SIG-M5 treated with dmso at 0.1 percent for 504 hours (cell line): ENCODE measurements around the gene TNFRSF8.
A peak's percentile ranks its signal among the peaks of the same experiment; 100 is the strongest.

Experiments
- DNase-seq: peaks from one replicate; lab custom pipeline; 2025; ENCODE audit not compliant: unreplicated experiment; lab: John Stamatoyannopoulos, UW

TNFRSF8 gene

DNA sequence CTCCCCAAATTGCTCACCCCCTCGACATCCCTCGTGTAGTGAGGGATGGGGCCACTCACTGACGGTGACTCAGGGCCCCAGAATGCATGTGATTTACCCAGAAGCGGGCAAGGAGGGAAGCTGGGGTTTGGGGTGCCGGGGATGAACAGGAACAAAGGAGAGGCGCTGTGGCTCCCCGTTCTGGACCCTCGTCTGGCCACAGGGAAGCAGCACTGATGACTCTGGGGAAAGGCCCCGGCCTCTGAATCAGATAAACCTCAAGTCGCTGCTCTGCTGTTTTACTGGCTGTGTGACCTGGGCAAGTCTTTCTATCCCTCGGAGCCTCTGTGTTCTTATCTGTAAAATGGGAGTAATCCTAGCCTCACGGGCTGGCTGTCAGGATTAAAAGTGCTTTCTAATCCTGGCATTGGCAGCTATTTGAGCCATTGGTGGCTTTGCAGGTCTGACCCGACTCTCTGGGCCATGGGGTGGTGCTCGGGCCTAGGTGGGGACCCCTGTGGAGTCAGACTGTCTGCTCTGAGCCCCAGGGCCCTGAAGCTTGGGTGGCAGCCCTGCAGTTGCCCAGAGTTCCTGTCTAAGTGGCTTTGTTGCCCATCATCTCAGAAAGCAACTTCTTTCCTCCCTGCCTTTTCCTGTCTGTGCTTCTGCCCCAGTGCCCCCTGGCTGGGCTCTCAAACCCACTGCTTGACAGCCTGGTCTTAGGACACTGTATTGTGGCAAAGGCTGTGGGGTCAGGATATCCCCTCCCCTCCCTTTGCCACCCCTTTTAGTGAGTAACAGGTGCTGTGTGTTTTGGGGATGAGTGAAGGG is 109.1 kb downstream of the TNFRSF8 start:
- no peak for DNase-seq

DNA sequence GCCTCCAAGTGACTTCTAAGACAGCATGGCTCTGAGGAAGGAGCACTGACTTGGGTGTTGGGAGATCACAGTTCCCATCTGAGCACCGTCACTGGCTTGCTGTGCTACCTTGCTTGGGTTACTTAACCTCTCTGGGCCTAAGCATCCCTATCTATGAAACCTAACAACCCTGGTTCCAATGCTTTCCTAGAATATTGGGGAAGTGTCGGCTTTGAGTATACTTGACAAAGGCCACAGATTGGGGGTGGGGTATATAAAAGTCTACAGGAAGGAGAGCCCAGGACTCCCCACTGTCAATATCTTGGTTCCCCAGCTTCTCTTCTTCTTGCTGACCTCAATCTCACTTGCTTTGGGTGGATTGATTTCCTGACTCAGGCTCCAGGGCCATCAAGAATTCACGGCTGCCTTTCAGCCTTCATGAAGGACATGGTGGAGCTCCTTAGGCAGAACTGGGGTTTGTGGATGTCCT is 110.0 kb downstream of the TNFRSF8 start:
- DNase-seq, result no peak

DNA sequence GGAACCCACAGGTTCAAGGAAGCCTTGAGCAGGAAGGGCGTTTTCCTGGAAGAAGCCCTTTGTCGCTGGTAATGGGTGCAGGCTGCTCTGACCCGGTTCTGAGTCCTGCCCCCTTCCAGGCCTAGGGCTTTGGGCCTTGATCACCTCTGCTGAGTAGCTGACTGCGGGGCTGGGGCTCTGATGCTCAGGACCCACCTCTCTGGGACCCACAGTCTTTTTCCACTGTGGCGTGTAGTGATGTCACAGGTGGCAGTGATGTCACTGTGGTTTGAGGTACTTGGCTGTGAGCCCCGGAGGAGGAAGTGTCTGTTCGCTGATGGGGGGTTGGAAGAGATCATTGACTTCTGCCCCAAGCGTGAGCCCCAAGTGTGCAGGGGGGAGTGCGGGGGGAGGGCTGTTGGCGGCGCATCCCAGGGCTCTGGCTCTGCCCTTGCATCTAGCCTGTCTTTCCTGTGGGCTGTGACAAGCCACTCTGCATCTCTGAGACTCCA is 110.6 kb downstream of the TNFRSF8 start:
- peak; percentile 68 for DNase-seq

DNA sequence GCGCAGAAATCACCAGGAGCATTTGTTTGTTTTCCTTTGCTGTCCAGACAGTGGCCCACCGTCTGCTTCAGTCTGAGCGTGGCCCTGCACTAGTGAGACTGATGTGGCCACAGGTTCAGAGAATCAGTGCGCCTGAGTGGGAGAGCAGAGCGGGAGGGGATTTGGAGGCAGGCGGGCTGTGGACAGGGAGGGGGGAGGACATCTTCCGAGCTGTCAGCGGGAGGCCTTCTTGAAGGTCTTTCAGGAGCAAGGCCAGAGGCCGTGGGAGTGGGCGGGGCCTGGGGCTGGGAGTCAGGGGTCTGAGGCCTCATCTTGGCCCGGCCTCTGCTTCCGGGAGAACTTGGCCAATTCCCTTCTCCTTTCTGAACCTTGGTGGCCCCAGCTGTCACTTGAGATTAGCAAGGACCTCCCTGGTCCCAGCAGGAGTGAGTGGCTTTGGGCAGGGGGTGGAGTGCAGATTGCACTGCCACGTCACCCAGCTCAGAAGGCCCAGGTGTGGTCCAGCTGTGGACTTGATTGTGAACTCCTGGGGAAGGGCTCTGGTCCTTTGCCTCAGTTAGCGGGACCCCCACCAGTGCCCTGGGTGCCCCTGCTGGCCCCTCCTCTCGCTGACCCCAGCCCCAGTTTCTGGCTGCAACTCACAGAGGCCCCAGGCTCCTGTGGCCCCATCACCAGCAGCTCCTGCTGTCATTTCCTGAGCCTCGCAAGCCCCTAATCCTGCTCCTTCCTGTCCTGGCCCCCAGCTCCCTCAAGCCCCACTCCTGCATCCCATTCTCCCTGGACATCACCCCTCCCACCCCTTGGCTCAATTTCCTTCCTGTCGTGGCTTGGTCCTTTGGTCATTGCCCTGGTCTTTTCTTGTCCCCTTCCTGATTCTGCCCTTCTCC is 112.1 kb downstream of the TNFRSF8 start:
- no peak for DNase-seq

DNA sequence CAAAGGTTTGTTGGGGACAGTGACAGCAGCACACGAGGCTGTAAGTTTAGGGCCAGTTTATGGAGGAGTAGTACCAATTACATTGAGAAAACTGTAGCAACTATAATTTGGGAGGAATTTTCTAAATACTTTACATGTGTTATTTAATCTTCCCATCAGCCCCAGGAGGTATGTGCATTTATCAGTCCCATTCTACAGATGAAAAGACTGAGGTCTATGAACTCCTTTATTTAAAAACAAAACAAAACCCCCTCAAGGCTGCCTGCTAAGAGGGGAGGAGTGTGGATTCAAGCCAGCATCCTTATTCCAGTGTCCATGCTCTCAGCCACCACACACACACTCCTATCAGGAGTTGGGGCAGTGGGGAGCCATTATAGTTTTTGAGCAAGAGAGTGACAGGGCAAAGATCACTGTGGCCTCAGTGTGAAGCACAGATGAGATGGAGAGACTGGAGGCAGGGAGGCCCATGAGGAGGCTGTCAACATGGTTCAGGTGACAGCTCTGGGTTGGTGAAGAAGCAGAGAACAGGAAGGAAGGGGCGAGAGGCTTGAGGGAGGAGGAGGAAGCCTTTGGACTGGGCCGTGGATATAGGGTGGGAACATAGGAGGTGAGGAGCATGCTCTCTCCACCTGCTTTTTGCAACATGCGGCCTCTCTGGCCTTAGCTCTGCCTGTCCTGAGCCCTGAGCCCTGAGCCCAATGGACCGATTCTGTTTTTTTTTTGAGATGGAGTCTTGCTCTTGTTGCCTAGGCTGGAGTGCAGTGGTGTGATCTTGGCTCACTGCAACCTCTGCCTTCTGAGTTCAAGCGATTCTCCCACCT is 113.4 kb downstream of the TNFRSF8 start:
- no peak for DNase-seq

DNA sequence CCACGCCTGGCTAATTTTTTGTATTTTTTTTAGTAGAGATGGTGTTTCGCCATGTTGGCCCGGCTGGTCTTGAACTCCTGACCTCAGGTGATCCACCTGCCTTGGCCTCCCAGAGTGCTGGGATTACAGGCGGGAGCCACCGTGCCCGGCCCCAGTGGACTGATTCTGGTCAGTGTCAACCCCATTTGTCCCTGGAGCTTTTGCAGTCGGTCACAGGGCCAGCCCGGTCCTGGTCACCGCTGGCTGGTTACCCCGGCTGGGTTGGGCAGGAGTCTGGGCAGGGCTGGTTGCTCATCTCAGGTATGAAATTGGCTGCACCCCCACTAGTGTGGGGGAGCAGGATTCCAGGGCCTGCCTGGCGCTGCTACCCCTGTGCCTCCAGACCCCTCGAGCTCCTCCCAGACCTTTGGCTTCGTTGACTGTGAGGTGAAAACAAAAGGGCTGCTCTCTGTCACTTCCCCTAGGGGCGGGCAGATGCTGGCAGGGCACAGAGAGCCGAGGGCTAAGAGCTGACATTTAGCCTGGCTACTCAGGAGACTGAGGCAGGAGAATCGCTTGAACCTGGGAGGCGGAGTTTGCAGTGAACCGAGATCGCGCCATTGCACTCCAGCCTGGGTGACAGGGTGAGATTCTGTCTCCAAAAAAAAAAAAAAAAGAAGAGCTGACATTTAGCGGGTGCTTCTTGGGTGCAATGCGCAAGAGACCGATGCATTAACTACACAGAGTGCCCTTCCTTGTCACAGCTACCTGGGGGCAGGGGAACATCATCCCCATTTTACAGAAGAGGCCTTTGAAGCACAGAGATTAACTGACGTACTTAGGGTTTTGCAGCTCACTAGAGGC is 114.3 kb downstream of the TNFRSF8 start:
- no peak for DNase-seq

DNA sequence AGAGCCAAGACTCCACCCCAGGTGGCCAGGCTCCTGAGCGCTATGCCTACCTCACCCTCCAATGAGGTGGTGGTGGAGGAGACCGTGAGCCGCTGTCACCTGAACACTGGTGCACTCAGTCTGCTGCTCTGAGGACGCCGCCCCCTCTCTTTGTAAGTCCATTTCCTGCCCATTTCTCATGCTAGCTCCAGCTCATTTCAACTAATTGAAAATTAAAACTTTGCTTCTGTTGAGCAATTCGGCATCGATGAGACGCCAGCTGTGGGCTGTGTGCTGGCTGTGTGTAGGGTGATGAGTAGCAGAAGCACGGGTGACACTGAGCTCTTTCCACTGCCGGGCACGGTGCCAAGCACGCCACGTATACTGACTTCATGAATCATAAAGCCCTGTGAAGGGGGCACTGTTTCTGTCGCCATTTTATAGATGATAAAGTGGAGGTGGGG is 114.9 kb downstream of the TNFRSF8 start:
- DNase-seq, result no peak

DNA sequence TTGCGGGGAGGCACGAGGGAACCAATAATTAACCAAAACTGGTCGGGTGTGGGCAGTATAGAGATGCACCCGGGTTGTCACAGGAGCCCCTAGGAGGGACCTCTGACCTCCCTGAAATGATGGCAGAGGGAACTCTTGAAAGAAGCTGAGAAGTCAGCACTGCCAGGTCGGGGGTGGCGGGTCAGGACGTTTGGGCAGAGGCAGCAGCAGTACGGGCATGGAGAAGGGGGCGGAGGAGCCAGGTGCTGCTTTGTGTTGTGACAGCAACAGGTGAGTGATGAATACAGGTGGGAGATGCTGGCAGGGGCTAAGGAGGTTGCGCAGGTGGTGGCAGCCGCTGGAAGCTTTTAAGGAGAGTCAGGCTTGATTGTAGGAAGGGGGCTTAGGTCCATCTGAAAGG is 115.4 kb downstream of the TNFRSF8 start:
- no peak for DNase-seq

DNA sequence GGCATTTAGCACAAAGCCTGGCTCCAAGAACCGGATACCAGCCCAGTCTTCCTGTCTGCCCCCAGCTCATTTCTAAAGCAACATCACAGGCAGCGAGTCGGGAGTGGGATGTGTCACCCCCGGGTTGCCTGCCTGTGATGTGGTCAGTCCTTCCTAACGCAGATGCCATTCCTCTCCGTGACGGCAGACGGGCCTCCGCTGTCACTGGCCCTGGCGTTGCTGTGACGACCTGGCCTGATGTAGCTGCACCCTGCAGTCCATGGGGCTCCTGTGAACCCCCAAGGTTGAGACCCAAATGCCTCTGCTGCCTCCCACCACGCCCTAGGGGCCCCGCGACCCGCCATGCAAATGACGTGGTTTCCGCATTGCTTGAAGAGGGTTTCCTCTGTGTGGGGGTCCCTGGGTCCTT is 116.0 kb downstream of the TNFRSF8 start:
- DNase-seq, result no peak

DNA sequence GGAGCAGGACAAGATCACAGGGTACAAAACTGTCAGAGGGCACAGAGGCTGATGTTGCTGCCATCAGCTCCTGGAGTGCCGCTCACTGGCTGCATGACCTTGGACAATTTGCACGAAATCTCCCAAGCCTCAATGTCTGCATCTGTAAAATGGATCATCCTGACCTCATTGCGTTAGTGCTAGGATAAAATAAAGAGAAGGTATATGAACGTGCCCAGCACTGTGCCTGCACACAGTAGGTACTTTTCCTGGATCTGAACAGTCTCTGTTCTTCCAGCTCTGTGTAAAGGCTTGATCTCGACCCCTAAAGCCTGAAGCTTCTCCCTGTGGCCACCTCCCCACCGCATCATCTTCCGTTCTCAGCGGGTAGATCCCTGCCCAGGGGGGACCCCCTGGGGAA is 116.6 kb downstream of the TNFRSF8 start:
- no peak for DNase-seq

DNA sequence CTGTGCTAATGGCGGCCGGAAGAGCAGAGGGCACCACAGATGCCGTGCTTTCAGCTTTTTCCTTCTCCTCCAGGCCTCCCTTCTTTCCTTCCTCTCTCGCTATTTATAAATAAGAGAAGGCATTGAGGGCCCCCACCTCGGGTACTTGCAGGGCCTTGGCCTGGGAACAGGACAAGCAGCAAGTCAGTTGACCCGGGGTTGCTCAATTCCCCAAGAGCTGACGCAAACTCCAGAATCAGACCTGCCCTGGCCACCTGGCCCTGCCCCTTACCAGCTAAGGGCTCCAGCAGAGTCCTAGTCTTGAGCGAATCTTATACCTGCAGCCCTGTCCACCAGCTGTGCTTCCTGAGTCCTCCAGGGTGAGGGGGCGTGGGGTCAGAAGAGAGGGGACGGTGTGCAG is 117.2 kb downstream of the TNFRSF8 start:
- DNase-seq, result peak; percentile 83

DNA sequence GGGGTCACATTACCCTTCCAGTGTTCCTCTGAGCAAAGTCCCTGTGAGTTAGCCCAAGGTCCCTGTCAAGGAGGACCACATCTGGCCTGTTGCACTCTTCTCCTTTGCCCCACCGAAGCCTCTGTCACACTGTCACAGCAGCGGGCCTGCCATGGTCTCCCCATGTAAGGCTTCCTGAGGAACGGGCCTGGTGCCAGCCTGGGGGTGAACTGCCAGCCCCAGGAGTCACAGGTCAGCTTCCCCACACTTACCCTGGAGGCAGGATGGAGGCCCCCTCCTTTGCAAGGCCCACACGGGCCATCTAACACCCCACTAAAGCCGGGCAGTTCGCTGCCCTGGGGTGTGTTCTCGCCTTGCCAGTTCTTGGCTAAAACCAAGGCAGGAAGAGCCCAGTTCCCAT is 117.8 kb downstream of the TNFRSF8 start:
- DNase-seq, result no peak

DNA sequence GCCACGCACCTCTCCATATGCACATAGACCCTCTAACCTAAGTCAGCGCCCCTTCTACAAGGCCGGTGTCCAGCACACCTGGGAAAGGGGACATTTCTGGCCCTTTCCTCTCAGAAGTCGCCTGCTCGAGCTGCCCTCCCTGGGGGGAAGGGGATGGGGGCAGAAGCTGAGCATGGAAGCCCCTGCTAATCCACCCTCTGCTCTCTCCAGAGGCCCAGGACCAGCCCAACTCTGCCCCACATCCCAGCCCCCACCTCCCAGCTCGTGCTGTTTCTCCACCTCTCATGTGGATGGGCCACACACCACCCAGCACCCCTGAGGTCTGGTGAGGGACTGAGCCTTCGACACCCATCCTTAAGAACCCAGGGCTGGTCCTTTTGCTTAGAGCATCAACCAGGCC is 118.5 kb downstream of the TNFRSF8 start:
- no peak for DNase-seq

DNA sequence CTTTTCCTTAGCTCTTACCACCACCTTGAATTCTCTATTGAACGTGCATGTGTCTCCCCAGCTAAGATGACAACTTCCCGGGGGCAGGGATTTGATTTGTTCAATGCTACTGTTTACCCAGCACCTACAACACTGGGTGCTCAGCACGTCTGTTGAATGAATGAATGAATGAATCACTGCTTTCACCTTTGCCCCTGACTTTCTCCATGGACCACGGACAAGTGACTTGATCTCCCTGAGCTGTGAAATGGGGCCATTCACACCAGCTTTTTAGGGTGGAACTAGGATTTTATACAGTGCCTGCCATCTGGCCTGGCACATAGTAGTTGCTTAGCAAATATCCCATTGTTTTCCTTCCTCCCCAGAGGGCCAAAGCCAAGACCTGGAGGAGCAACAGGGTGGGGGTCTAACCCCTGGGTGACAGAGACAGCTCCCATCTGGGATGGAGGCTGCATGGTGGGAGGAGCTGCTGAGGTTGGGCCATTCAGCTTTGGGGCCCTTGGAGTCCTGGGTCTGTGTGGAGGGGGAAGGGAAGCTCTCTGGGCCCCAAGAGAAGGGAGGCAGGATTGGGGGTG is 119.4 kb downstream of the TNFRSF8 start:
- DNase-seq, result no peak

DNA sequence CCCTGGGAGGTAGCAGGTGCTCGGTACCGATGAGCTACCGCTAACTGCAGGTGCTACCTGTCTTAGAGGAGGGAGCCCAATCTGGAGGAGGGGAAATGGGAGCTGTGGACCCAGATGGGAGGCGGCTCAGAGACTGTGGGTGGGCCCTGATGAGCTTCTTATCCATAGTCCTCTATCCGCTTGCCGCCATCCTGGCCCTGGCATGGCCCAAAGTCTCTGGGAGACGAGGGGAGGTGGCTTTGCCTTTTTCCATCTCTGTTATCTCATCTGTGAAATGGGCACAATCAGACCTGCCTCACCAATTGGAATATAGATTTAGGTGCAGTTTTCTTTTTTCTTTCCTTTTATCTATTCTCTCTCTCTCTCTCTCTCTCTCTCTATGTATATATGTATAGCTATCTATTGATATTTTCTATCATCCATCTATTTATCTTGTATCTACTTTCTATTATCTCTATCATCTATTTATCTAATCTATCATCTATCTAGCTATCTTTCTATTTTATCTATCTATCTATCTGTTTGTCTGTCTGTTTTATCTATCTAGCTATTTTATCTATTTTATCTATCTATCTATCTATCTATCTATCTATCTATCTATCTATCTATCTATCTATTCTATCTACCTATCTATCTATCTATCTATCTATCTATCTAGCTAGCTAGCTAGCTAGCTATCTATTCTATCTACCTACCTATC is 120.1 kb downstream of the TNFRSF8 start:
- no peak for DNase-seq

DNA sequence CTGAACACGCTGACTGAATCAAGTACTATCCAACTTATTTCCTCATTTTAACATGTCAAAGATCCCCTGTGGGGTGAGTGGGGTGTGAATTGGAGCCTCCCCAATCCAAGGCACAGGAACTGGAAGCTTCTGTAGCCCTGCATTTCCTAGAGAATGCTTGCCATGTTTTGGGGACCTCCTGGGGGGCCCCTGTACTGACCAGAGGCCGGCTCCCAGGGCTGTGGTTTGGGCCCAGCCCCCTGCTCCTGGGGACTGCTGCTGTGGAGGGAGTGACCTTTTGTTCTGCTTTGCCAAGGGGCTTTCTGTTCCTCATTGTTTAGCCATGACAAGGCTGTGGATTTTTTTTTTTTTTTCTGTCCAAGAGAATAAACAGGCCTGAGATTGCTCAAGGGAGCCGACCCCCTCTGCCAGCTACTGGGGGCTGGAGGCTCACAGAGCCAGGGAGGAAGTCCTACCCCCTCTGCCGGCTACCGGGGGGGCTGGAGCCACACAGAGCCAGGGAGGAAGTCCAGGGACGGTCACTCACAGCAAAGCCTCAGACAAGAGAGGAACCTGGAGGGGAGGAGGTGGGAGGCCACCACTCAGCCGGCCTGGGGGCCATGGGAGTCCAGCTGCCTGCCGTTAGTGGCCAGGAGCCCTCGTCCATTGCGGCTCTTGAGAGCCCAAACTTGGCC is 121.0 kb downstream of the TNFRSF8 start:
- DNase-seq, result peak; percentile 87

DNA sequence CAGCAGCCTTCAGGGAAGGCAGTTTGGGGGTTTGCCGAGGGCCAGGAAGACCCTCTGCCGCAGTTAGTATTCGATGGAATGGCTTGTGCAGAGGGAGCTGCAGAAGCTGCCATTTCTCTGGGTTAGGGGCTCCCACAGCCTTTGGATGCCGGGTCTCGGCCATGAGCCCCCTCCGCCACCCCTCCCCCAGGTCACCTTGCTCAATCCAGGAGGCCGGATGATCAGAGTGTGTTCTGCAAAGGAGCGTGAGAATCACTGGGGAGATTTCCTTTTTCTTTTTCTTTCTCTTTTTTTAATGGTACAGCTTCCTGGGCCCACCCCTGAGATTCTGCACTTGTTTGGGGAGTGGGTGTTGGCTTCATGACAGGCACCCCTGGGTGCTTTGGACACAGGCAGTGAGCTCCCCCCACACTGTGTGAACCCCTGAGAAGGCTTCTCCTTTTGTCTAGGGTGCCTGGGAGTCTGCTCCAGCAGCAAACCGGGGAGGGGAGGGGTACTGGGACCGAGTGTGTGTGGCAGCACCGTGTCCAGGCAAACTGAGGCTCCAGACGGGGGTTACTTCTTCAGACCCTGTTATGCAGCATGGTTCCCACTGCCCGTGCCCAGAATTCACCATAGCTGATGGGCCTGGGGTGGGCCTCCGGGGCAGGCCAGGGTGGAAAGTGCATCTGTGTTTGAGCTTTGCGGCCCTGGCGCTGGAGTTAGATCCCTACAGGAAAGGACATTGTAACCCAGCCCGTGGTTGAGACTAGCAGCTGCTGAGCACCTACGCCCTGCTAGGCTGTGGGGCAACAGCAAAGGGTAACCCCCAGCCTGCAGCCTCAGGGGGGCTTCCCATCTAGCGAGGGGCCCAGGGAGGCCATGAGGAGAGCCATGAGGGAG is 122.2 kb downstream of the TNFRSF8 start:
- no peak for DNase-seq
